GM21576 (cell line): ENCODE data around the gene SLC35E3.
"Not testable (repeated sequence)": the region's sequence is repeated elsewhere in the genome, so short reads cannot be mapped to it uniquely, and the experiment has no call there.

Experiments
- ATAC-seq: cut with Tn5 transposase; IDR thresholded peaks from one replicate; pipeline ENCODE4 v1.9.1; 2021; ENCODE audit warnings: mild to moderate bottlenecking, moderate library complexity; ENCODE audit not compliant: unreplicated experiment

SLC35E3 gene

DNA sequence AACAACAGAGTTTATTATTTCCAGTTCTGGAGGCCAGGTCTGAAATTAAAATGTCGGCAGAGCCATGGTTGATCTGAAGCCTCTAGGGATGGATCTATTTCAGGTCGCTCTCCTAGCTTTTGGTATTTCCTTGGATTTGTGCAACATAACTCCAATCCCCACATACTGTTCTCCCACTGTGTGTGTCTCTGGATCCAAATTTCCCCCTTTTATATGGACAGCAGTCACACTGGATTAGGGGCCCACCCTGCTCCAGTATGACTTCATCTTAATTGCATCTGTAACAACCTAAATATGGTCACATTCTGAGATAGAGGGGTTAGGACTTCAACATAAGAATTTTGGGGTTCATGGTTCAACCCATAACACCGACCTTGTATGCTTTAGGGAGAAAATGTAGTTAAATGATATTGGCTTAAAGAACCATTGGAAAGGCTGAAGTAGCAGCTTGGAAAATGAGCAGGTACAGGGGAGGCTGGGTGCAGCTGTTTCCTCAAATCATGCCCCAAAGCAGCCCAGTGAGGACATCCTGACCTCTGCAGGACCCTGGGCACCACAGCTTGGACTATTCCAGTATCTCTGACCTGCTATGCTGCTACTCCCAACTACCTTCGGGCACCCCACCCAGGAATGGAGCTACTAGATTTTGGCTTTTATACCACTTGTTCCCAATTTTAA is 48.1 kb downstream of the SLC35E3 start:
- ATAC-seq: no peak

DNA sequence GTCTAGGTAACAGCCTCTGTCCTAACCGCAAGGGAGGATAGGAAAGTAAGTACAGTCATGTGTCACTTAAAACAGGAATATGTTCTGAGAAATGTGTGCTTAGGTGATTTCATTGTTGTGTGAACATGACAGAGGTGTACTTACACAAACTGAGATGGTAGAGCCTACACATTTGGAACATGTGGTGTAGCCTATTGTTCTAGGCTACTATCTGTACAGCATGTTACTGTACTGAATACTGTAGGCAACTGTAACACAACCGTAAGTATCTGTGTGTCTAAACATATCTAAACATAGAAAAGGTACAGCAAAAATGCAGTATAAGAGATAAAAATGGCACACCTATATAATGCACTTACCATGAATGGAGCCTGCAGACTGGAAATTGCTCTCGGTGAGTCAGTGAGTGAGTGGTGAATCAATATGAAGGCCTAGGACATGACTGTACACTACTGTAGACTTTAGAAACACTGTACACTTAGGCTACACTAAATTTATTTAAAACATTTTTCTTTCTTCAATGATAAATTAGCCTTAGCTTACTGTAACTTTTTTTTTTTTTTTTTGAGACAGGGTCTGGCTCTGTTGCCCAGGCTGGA is 48.8 kb downstream of the SLC35E3 start:
- no peak for ATAC-seq

DNA sequence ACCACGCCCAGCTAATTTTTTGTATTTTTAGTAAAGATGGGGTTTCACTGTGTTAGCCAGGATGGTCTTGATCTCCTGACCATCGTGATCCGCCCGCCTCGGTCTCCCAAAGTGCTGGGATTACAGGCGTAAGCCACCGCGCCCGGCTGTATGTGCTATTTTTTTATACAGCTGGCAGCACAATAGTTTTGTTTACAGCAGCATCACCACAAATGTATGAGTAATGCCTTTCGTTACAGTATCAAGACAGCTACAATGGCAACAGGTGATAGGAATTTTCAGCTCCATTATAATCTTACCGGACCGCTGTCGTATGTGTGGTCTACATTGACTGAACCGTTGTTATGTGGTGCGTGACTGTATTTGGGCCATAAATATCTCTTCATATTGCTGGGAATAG is 50.4 kb downstream of the SLC35E3 start:
- ATAC-seq: no peak

GRCh38 chr12:68798882-68799234 is 52.9 kb downstream of the SLC35E3 start:
- ATAC-seq: no peak

- no peak for ATAC-seq
Measured at GRCh38 chr12:68800294-68800693, 54.3 kb downstream of the SLC35E3 start.

DNA sequence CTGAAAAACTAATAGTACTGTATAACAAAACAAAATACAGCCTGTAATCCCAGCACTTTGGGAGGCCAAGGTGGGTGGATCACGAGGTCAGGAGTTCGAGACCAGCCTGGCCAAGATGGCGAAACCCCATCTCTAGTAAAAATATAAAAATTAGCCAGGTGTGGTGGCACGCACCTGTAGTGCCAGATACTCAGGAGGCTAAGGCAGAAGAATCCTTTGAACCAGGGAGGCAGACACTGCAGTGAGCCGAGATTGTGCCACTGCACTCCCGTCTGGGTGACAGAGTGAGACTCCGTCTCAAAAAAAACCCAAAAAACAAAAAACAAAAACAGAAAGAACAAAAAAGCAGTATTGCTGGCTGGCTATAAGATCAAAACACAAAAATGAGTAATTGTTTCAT is 55.1 kb downstream of the SLC35E3 start:
- ATAC-seq: not testable (repeated sequence)

DNA sequence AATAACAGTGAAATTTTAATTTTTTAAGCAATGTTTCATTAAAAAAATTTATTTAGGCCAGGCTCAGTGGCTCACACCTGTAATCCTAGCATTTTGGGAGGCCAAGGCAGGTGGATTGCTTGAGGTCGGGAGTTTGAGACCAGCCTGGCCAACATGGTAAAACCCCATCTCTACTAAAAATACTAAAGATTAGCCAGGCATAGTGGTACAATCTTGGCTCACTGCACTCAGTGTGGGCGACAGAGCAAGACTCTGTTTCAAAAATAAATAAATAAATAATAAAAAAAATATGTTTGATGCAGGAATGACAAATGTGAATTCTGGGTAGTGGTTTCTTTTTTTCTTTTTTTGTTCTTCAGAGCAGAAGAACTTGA is 56.4 kb downstream of the SLC35E3 start:
- not testable (repeated sequence) for ATAC-seq

DNA sequence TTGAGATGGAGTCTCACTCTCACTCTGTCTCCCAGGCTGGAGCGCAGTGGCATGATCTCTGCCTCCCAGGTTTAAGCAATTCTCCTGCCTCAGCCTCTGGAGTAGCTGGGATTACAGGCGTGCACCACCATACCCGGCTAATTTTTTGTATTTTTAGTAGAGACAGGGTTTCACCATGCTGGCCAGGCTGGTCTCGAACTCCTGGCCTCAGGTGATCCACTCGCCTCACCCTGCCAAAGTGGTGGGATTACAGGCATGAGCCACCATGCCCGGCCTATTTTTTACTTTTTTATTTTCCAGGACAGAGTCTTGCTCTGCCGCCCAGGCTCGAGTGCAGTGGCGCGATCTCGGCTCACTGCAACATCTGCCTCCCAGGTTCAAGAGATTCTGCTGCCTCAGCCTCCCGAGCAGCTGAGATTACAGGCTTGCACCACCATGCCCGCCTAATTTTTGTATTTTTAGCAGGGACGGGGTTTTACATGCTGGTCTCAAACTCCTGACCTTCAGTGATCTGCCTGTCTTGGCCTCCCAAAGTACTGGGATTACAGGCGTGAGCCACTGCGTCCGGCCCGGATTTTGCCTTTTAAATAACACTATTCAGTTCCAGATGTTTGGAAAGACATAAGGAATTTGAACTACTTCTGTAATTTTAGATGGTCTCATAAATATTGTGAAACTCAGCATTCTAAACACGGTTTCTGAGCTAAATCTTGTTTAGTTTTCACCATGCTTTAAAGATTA is 57.1 kb downstream of the SLC35E3 start:
- ATAC-seq: not testable (repeated sequence)

GRCh38 chr12:68803948-68804656 is 58.1 kb downstream of the SLC35E3 start:
- no peak for ATAC-seq

GRCh38 chr12:68804657-68805591 is 58.9 kb downstream of the SLC35E3 start:
- ATAC-seq: no peak

GRCh38 chr12:68805592-68806120 is 59.7 kb downstream of the SLC35E3 start:
- no peak for ATAC-seq

- ATAC-seq: no peak
Measured at GRCh38 chr12:68806488-68807237, 60.7 kb downstream of the SLC35E3 start.

- not testable (repeated sequence) for ATAC-seq
Measured at GRCh38 chr12:68807274-68807575, 61.2 kb downstream of the SLC35E3 start.

- ATAC-seq: peak; percentile 69
Measured at GRCh38 chr12:68807576-68808387, 61.8 kb downstream of the SLC35E3 start, which contains the start of gene MDM2. Gene MDM2, plus strand, starts transcription at chr12:68808177. Its CDS starts 301 bp downstream, at chr12:68808478.

GRCh38 chr12:68808388-68809189 is 62.6 kb downstream of the SLC35E3 start:
- ATAC-seq: peak; percentile 53

GRCh38 chr12:68809190-68810026 is 63.4 kb downstream of the SLC35E3 start:
- no peak for ATAC-seq

DNA sequence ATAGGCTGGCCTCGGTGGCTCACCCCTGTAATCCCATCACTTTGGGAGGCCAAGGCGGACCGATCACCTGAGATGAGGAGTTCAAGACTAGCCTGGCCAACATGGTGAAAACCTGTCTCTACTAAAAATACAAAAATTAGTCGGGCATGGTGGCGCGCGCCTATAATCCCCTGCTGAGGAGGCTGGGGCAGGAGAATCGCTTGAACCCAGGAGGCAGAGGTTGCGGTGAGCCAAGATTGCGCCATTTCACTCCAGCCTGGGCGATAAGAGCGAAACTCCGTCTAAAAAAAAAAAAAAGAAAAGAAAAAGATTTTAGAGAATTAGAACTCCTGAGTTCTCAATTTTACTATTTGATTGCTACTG is 64.0 kb downstream of the SLC35E3 start:
- ATAC-seq: not testable (repeated sequence)
